ENCODE data around the gene AK8.

Gene AK8

DNA sequence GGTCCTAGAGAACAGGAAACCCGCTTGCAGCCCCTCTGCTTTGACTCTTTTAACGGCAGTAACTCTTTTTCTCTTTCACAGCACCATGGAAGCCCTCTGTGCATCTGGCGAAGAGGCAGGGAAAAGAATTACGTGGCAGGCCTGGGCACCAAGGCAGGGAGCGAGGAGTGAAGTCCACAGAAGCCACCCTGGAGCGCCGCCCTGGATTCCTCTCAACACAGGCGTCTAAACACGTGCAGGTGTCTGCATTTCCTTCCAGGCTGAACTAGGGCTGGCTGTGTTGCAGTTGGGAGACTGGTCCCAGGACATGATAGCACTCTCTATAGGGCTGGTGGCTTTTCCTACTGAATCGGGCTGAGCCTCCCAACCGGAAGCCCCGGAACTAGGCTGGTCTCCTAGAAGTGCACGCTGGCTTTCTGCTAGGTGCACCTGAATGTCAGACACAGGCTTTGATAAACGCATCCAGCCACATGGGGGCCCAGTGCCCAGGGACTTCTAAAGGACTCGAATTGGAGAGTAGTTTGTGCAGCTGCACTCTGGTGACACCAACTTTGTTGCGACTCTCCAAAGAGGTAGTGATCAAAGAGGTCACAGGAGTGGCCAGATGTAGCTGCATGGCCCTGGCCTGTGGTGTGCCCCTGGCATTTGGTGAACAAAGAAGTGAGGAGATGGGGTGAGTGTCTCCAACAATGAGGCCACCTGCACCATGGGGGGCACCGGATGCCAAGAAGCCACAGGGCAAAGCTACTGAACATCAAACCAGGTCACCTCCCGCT lies 54.5 kb downstream of the AK8 start:
- no peak for DNase-seq (ENCODE audit: low read depth in 2 of 2)
- TF ChIP-seq CTCF (IDR thresholded peaks at IDR 0.05; ENCODE audit: low read depth, low read length): no peak
- no peak overlapping the region for H3K4me3 ChIP-seq (replicated peaks in 1 of 2; ENCODE audit: low read depth in 2 of 2, low read length in 2 of 2)

- no peak overlapping the region for H3K4me3 ChIP-seq (replicated peaks in 1 of 2; ENCODE audit: low read depth in 2 of 2, low read length in 2 of 2)
- TF ChIP-seq CTCF (IDR thresholded peaks at IDR 0.05; ENCODE audit: low read depth, low read length): no peak
- DNase-seq (ENCODE audit: low read depth in 2 of 2): no peak
These were observed 57.7 kb downstream of the AK8 start for GRCh38 chr9:132820169-132820944.

DNA sequence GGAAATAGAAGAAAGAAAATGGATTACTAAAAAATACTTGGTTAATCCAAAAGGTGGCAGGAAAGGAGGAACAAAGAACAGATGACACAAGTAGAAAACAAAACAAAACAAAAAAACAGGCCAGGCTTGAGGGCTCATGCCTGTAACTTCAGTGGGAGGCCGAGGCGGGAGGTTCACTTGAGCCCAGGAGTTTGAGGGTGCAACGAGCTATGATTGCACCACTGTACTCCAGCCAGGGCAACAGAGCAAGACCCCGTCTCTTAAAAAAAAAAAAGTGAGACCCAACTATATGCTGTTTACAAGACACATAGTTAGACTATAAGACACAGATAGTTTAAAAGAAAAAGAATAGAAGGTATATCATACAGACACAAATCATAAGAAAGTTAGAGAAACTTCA lies 59.5 kb downstream of the AK8 start:
- no peak for TF ChIP-seq CTCF (IDR thresholded peaks at IDR 0.05; ENCODE audit: low read depth, low read length)
- DNase-seq (ENCODE audit: low read depth in 2 of 2): no peak
- H3K4me3 ChIP-seq (replicated peaks in 1 of 2; ENCODE audit: low read depth in 2 of 2, low read length in 2 of 2): no peak overlapping the region

GRCh38 chr9:132814937-132815336 lies 63.1 kb downstream of the AK8 start:
- no peak for DNase-seq (ENCODE audit: low read depth in 2 of 2)
- TF ChIP-seq CTCF (IDR thresholded peaks at IDR 0.05; ENCODE audit: low read depth, low read length): no peak
- H3K4me3 ChIP-seq (replicated peaks in 1 of 2; ENCODE audit: low read depth in 2 of 2, low read length in 2 of 2): no peak overlapping the region

GRCh38 chr9:132813115-132813771 lies 64.8 kb downstream of the AK8 start:
- no peak for DNase-seq (ENCODE audit: low read depth in 2 of 2)
- H3K4me3 ChIP-seq (replicated peaks in 1 of 2; ENCODE audit: low read depth in 2 of 2, low read length in 2 of 2): no peak overlapping the region
- no peak for TF ChIP-seq CTCF (IDR thresholded peaks at IDR 0.05; ENCODE audit: low read depth, low read length)

- DNase-seq (ENCODE audit: low read depth in 2 of 2): no peak
- TF ChIP-seq CTCF (IDR thresholded peaks at IDR 0.05; ENCODE audit: low read depth, low read length): no peak
These were observed 66.1 kb downstream of the AK8 start for GRCh38 chr9:132811985-132812384.

More at GRCh38 chr9:132811985-132812384, 66.1 kb downstream of the AK8 start:
- H3K4me3 ChIP-seq (replicated peaks in 1 of 2; ENCODE audit: low read depth in 2 of 2, low read length in 2 of 2): no peak overlapping the region
